Measurements from ENCODE around the gene SPRED1. TPM values are rescaled to one million over a fixed set of nuclear protein-coding genes. Genes with fewer than 3 reads are reported as not detected.

The SPRED1 gene
- total RNA-seq, 1 experiment from 2014 or later = 29.6 TPM

DNA sequence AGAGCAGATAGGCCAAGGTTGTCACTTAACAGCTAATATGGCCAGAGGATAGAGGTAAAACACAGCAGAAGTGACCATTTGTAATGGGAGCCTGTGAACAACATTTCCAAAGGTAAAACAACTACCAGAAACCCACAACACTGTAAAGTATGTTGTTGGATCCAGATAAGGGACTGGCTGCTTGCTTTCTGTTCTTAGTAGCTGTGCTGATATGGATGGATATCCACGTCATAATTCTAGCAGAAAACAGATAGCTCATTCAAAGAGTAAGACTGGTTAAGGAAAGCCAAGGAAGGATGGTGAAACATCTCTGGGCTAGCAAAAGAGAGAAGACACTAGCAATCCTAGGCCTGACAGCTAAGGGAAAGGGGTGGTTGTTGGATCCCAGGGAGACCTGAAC, 36.9 kb upstream of the SPRED1 start:
- Histone ChIP-seq H3K4me3 (ENCODE audit: low read depth in 2 of 2, low read length in 2 of 2) (no peak overlapping the region), H3K4me1 (ENCODE audit: control insufficient read depth, insufficient read depth, low read length) (no peaks in the 10 kb centered on the region), H3K27me3 (ENCODE audit: control insufficient read depth, insufficient read depth, low read length) (no peaks in the 10 kb centered on the region; the same call in 1 of the 2 replicates), H3K27ac (ENCODE audit: low read length) (no peak overlapping the region), H3K9me3 (ENCODE audit: control insufficient read depth, insufficient read depth, low read depth, low read length) (no peaks in the 10 kb centered on the region), H3K36me3 (ENCODE audit: control insufficient read depth, insufficient read depth, low read length) (no peaks in the 10 kb centered on the region)
- ATAC-seq (no peak), DNase-seq (ENCODE audit: low read depth, low spot score) (no peak)
- CTCF ChIA-PET = no interaction called here
- POLR2A ChIA-PET = no interaction called here
- no TSS peak for BruUV-seq (replicated peaks)
- intact Hi-C loops (cut with micrococcal nuclease; ENCODE audit: unreplicated experiment) = no loop called here
- in situ Hi-C loops (cut with HindIII; ENCODE audit: low pct_unique_long_range_greater_than_20kb, low sequenced_read_pairs) = no loop called here
- TF ChIP-seq, protein P1, sequence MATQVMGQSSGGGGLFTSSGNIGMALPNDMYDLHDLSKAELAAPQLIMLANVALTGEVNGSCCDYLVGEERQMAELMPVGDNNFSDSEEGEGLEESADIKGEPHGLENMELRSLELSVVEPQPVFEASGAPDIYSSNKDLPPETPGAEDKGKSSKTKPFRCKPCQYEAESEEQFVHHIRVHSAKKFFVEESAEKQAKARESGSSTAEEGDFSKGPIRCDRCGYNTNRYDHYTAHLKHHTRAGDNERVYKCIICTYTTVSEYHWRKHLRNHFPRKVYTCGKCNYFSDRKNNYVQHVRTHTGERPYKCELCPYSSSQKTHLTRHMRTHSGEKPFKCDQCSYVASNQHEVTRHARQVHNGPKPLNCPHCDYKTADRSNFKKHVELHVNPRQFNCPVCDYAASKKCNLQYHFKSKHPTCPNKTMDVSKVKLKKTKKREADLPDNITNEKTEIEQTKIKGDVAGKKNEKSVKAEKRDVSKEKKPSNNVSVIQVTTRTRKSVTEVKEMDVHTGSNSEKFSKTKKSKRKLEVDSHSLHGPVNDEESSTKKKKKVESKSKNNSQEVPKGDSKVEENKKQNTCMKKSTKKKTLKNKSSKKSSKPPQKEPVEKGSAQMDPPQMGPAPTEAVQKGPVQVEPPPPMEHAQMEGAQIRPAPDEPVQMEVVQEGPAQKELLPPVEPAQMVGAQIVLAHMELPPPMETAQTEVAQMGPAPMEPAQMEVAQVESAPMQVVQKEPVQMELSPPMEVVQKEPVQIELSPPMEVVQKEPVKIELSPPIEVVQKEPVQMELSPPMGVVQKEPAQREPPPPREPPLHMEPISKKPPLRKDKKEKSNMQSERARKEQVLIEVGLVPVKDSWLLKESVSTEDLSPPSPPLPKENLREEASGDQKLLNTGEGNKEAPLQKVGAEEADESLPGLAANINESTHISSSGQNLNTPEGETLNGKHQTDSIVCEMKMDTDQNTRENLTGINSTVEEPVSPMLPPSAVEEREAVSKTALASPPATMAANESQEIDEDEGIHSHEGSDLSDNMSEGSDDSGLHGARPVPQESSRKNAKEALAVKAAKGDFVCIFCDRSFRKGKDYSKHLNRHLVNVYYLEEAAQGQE (IDR thresholded peaks at IDR 0.05; ENCODE audit: insufficient read depth in 1 of 2, low read depth in 2 of 2, low read length in 1 of 2) = no peak
- TF ChIP-seq, protein P2, sequence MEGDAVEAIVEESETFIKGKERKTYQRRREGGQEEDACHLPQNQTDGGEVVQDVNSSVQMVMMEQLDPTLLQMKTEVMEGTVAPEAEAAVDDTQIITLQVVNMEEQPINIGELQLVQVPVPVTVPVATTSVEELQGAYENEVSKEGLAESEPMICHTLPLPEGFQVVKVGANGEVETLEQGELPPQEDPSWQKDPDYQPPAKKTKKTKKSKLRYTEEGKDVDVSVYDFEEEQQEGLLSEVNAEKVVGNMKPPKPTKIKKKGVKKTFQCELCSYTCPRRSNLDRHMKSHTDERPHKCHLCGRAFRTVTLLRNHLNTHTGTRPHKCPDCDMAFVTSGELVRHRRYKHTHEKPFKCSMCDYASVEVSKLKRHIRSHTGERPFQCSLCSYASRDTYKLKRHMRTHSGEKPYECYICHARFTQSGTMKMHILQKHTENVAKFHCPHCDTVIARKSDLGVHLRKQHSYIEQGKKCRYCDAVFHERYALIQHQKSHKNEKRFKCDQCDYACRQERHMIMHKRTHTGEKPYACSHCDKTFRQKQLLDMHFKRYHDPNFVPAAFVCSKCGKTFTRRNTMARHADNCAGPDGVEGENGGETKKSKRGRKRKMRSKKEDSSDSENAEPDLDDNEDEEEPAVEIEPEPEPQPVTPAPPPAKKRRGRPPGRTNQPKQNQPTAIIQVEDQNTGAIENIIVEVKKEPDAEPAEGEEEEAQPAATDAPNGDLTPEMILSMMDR (IDR thresholded peaks at IDR 0.05) = no peak
- TF ChIP-seq TCF7L2 (IDR thresholded peaks at IDR 0.05; ENCODE audit: low read depth, low read length) (no peak), POLR2AphosphoS5 (IDR thresholded peaks at IDR 0.05; ENCODE audit: low read depth, low read length) (no peak), SIN3A (IDR thresholded peaks at IDR 0.05; ENCODE audit: borderline replicate concordance, insufficient read depth, low read depth, low read length) (no peak)

DNA sequence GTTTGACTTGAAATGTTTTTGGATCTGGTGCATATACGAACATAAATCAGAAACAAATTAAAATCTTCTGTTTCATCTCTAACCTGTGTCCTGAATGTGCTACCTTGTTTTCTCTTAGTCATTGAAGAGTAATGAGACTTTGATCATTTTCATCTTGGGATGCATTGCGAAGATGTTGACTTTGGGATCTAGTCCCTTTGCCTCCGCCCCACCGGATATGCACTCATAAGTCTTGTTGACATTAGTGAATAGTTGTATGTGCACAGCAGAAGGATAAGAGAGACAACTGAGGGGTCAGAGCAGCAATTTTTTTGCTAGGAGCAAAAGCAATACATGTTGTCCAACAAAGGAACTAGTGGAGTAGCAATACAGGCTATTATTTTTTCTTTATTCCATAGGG, 35.9 kb upstream of the SPRED1 start:
- intact Hi-C loops (cut with micrococcal nuclease; ENCODE audit: unreplicated experiment) (no loop called here), in situ Hi-C loops (cut with HindIII; ENCODE audit: low pct_unique_long_range_greater_than_20kb, low sequenced_read_pairs) (no loop called here)
- Histone ChIP-seq H3K27ac (ENCODE audit: low read length) (no peak overlapping the region), H3K9me3 (ENCODE audit: control insufficient read depth, insufficient read depth, low read depth, low read length) (no peaks in the 10 kb centered on the region), H3K4me1 (ENCODE audit: control insufficient read depth, insufficient read depth, low read length) (no peaks in the 10 kb centered on the region), H3K4me3 (ENCODE audit: low read depth in 2 of 2, low read length in 2 of 2) (no peak overlapping the region), H3K27me3 (ENCODE audit: control insufficient read depth, insufficient read depth, low read length) (no peaks in the 10 kb centered on the region; the same call in 1 of the 2 replicates), H3K36me3 (ENCODE audit: control insufficient read depth, insufficient read depth, low read length) (no peaks in the 10 kb centered on the region)
- ChIA-PET POLR2A (no interaction called here), CTCF (no interaction called here)
- BruUV-seq (replicated peaks) = no TSS peak
- TF ChIP-seq, protein P2 (IDR thresholded peaks at IDR 0.05) = no peak
- TF ChIP-seq, protein P1 (IDR thresholded peaks at IDR 0.05; ENCODE audit: insufficient read depth in 1 of 2, low read depth in 2 of 2, low read length in 1 of 2) = no peak
- ATAC-seq (no peak), DNase-seq (ENCODE audit: low read depth, low spot score) (peak; percentile 27)

All from Panc1 (cell line).